Left ventricle myocardium inferior (tissue), 1 donor: ENCODE data around the gene LVRN. TPM values are rescaled to one million over a fixed set of nuclear protein-coding genes. Genes with fewer than 3 reads are reported as not detected.

ENCODE experiments used
- DNase-seq: peaks from one replicate; pipeline ENCODE4 v3.0.0-alpha.2; 2020
- H3K27ac ChIP-seq: fragments of 200-600 bp; replicated peaks from 2 replicates; pipeline ENCODE4 v1.8.0; 2021
- H3K27me3 ChIP-seq: fragments of 200-600 bp; 2 replicates; pipeline ENCODE4 v1.8.0; 2021; ENCODE audit warnings: low read depth
- H3K36me3 ChIP-seq: fragments of 200-600 bp; 2 replicates; pipeline ENCODE4 v1.8.0; 2021
- H3K4me1 ChIP-seq: fragments of 200-600 bp; 2 replicates; pipeline ENCODE4 v1.8.0; 2021
- H3K4me3 ChIP-seq: fragments of 200-600 bp; 2 replicates; pipeline ENCODE4 v1.8.0; 2021; ENCODE audit warnings: mild to moderate bottlenecking, moderate library complexity
- H3K9me3 ChIP-seq: fragments of 200-600 bp; replicated peaks from 2 replicates; pipeline ENCODE4 v1.8.0; 2021
- intact Hi-C: fragments of 100-400 bp; cut with micrococcal nuclease; formaldehyde crosslinking; loops from one replicate; pipeline ENCODE4 v1.11.0; 2022
- total RNA-seq: library from RNA; stranded (reverse); fragmentation: NEBNext Ultra II Directional; extraction: Animal tissue kit (Norgen Biotek cat#: 25700); gene quantifications from one replicate; pipeline ENCODE4 v1.2.1, GENCODE V29; 2021
- TF ChIP-seq, protein P1 (sequence below): fragments of 200-600 bp; IDR thresholded peaks from 2 replicates; pipeline ENCODE4 v1.8.0; 2021; ENCODE audit warnings: antibody characterized with exemption, mild to moderate bottlenecking, borderline replicate concordance
- donor health status: DM: no; HTN: yes; CAD: no; lungs with severe emphysema.

LVRN gene
- total RNA-seq, 1 donor from 2014 or later = 0.14 TPM

DNA sequence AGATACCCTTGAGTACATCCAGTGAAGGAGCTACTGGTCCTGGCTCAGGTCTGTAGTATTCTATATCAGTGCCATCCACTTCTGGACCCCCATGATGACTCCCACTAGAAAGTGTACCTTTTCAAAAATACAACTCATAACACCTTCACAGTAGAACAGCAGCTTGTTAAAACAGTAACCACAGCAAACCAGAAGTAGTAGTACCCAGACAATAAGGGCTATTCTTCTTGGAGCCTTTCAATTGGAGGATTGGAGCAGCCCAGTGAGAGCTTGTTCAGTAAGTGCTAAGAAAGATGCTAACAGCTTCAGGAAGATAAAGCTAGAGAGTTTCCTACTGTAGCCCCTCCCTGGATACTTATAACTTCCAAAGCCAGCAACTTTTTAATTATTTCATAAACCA lies 80.1 kb downstream of the LVRN start:
- no peaks in the 10 kb centered on the region for H3K36me3 ChIP-seq
- H3K9me3 ChIP-seq = no peaks in the 10 kb centered on the region
- intact Hi-C loops = no loop called here

DNA sequence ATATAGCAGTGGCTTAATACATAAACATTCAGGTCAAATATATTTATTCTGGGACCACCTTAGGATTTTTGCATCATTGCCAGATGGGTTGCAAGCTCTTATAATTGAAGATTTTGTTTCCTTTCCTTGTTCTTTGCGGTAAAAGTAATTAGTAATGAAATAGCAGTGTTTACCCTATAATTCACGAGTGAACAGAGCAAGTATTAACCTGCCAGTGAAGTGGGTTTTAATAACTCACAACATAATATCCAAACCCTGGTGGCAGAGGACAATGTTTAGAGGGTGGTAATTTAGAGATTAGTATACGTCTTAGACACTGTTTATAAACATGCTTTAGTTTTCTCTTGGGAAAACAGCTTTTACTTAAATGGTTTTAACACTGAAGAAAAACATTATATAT lies 81.8 kb downstream of the LVRN start:
- intact Hi-C loops = no loop called here
- TF ChIP-seq, protein P1, sequence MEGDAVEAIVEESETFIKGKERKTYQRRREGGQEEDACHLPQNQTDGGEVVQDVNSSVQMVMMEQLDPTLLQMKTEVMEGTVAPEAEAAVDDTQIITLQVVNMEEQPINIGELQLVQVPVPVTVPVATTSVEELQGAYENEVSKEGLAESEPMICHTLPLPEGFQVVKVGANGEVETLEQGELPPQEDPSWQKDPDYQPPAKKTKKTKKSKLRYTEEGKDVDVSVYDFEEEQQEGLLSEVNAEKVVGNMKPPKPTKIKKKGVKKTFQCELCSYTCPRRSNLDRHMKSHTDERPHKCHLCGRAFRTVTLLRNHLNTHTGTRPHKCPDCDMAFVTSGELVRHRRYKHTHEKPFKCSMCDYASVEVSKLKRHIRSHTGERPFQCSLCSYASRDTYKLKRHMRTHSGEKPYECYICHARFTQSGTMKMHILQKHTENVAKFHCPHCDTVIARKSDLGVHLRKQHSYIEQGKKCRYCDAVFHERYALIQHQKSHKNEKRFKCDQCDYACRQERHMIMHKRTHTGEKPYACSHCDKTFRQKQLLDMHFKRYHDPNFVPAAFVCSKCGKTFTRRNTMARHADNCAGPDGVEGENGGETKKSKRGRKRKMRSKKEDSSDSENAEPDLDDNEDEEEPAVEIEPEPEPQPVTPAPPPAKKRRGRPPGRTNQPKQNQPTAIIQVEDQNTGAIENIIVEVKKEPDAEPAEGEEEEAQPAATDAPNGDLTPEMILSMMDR = no peak
- H3K36me3 ChIP-seq = no peaks in the 10 kb centered on the region
- no peaks in the 10 kb centered on the region for H3K4me1 ChIP-seq
- peaks cover 13% of the 10 kb centered on the region for H3K27me3 ChIP-seq
- H3K9me3 ChIP-seq = no peaks in the 10 kb centered on the region
- H3K27ac ChIP-seq = no peak overlapping the region
- DNase-seq = no peak
- no peak overlapping the region for H3K4me3 ChIP-seq

More for the DNA sequence above, 80.1 kb downstream of the LVRN start:
- DNase-seq = no peak
- Histone ChIP-seq H3K4me3 (no peak overlapping the region), H3K27me3 (peaks cover 17% of the 10 kb centered on the region), H3K27ac (no peak overlapping the region), H3K4me1 (no peaks in the 10 kb centered on the region)
- TF ChIP-seq, protein P1 = no peak

DNA sequence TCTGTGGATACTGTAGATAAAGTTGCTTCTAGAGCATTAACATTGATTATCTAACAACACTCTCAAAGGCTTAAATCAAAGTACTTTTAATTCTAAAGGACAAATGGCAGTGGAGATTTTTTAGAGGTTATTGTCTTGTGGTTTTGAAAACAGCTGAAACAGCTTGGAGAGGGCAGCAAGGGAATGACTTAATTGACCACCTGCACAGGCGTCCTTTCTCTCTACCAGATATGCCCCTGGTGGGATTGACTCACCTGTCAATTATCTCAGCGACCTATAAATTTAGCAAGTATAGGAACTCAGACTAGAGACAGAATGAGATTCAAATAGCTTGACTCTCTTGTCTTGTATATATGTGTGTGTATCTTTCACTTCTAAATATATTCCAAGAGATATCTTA lies 83.5 kb downstream of the LVRN start:
- intact Hi-C loops = no loop called here
- H3K27ac ChIP-seq = no peak overlapping the region

DNA sequence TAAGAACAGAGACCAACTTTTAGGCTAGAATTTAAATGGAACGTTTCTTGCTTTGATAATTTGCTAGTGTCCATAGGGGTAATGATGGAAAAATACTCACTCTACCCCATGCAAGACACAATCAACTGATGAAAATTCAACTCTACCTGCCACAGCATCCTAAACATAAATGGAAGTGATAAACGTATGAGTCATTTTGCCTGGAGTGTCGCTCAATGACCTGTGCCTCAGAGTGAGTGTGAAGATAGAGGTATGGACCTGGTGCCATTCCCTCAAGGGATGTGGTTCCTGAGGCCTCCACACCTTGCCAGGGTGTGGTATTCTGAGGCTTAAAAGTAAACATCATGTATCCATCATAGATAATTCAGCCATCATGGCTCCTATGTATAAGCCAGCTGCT lies 84.0 kb downstream of the LVRN start:
- TF ChIP-seq, protein P1 = no peak
- no peak overlapping the region for H3K27ac ChIP-seq
- H3K27me3 ChIP-seq = peaks cover 15% of the 10 kb centered on the region
- no peaks in the 10 kb centered on the region for H3K4me1 ChIP-seq
- H3K36me3 ChIP-seq = no peaks in the 10 kb centered on the region
- no peaks in the 10 kb centered on the region for H3K9me3 ChIP-seq
- intact Hi-C loops = no loop called here
- no peak overlapping the region for H3K4me3 ChIP-seq
- no peak for DNase-seq

More for the DNA sequence above, 83.5 kb downstream of the LVRN start:
- DNase-seq = no peak
- peaks cover 15% of the 10 kb centered on the region for H3K27me3 ChIP-seq
- H3K4me1 ChIP-seq = no peaks in the 10 kb centered on the region
- H3K36me3 ChIP-seq = no peaks in the 10 kb centered on the region
- TF ChIP-seq, protein P1 = no peak
- no peaks in the 10 kb centered on the region for H3K9me3 ChIP-seq
- no peak overlapping the region for H3K4me3 ChIP-seq

DNA sequence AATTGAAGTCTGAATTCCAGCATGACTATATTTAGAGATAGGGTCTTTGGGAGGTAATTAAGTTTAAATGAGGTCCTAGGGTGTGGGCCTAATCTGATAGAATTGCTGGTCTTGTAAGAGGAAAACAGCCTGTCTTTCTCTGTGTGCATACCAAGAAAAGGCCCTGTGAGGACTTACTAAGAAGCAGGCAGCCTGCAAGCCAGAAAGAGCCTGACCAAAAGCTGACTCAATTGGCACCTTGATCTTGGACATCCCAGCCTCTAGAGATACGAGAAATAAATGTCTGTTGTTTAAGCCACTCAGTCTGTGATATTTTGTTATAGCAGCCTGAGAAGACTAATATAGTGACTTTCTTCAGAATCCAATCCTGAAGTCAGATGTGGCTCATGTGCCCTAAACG lies 84.5 kb downstream of the LVRN start:
- Histone ChIP-seq H3K27me3 (peaks cover 18% of the 10 kb centered on the region), H3K4me3 (no peak overlapping the region), H3K9me3 (no peaks in the 10 kb centered on the region), H3K36me3 (no peaks in the 10 kb centered on the region), H3K4me1 (no peaks in the 10 kb centered on the region), H3K27ac (no peak overlapping the region)
- no peak for DNase-seq
- intact Hi-C loops = no loop called here
- TF ChIP-seq, protein P1 = no peak

DNA sequence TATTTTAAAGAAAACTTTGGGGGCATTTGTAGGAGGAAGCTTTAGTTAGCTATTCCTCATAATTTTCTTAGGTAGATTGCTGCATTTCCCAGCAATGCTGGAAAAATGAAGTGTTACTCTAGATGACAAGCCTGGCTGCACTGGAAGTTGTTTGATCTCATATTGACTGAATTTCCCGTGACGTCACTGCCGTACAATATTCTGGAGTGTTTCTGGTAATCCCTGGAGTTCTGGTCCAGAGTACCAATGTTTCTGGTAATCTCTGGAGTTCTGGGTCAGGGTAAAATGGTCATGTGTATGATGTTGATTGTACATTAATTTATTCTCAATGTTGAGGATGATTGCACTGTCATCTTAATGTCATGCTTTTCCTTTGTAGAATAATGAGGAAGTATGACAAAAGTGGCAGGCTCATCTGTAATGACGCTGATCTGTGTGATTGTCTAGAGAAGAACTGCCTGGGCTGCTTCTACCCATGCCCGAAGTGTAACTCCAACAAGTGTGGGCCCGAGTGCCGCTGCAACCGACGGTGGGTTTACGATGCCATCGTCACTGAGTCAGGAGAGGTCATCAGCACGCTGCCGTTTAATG lies 96.2 kb downstream of the LVRN start:
- DNase-seq = no peak
- TF ChIP-seq, protein P1 = no peak
- no peaks in the 10 kb centered on the region for H3K36me3 ChIP-seq
- no peaks in the 10 kb centered on the region for H3K9me3 ChIP-seq
- no peaks in the 10 kb centered on the region for H3K4me1 ChIP-seq
- peaks cover 30% of the 10 kb centered on the region for H3K27me3 ChIP-seq
- H3K4me3 ChIP-seq = no peak overlapping the region
- intact Hi-C loops = no loop called here
- no peak overlapping the region for H3K27ac ChIP-seq
